Measurements from ENCODE around the gene MYO18B. TPM values are rescaled to one million over a fixed set of nuclear protein-coding genes. Genes with fewer than 3 reads are reported as not detected.

The MYO18B gene
- total and polyA plus RNA-seq, 2 of the 8 experiments (the other 6 are each of a cell fraction or from before 2014, with no cell fraction given): 0.62 to 0.78 TPM

DNA sequence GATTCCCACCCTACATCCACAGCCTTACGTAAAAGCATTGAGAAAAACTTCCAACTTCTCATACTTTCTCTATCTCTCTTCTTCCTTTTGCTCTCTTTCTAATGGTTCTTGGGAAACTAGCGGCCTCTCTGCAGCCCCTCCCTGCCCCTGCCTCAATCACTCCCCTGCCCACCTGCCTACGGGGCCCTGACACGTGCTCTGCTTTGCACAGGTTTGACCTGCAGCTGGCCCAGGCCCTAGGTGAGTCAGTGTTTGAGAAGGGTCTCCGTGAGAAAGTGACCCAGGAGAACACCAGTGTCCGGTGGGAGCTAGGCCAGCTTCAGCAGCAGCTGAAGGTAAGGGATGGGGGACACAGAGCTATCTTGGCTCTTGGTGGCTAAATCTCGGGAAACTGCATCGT, 160.4 kb downstream of the MYO18B start (continued):
- TF ChIP-seq CHD7 (IDR thresholded peaks at IDR 0.05; ENCODE audit: insufficient replicate concordance, low read length): no peak
- no peak for TF ChIP-seq ATF3 (IDR thresholded peaks at IDR 0.05; ENCODE audit: insufficient read depth, low read depth, low read length)
- no peak for TF ChIP-seq RBBP5 (IDR thresholded peaks at IDR 0.05; ENCODE audit: borderline replicate concordance, low read depth, low read length)
- TF ChIP-seq KDM5A (IDR thresholded peaks at IDR 0.05; ENCODE audit: low read length): no peak
- no peak for TF ChIP-seq MAFK (IDR thresholded peaks at IDR 0.05; ENCODE audit: low read depth, low read length)
- TF ChIP-seq ZNF274 (IDR thresholded peaks at IDR 0.05; ENCODE audit: borderline replicate concordance, extremely low read depth, low read length): no peak
